ENCODE results near the gene HNRNPF. TPM values are rescaled to one million over a fixed set of nuclear protein-coding genes. Genes with fewer than 3 reads are reported as not detected.
"Not testable (repeated sequence)": the region's sequence is repeated elsewhere in the genome, so short reads cannot be mapped to it uniquely, and the experiment has no call there.

Gene HNRNPF
- total RNA-seq, 6 donors from 2014 or later, result 80.7 to 225 (median 177) TPM

DNA sequence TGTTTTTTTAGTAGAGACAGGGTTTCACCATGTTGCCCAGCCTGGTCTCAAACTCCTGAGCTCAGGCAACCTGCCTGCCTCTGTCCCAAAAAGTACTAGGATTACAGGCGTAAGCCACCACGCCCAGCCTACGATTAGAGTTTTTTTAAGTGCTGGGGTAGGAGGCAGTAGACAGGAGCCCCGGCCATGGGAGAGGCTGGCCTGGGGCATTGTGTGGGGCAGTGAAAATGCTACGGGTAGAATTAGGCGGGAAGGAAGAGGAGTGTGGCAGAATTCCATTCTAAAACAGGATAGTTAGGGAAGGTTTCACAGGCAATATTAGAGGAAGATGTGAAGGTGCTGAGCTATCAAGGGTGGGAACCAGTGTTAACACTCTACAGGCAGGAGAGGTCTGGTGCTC is 68.9 kb downstream of the HNRNPF start:
- H3K4me1 ChIP-seq, result peaks cover 0 to 26% (median 8%) of the 10 kb centered on the region in 4 donors
- WGBS, 2 donors, result 81 to 84% methylated on average over 6 of the region's 6 CpGs
- no peaks in the 10 kb centered on the region for H3K9me3 ChIP-seq
- no peak overlapping the region for H3K4me3 ChIP-seq
- TF ChIP-seq POLR2AphosphoS5 (IDR thresholded peaks at IDR 0.05), result no peak
- TF ChIP-seq, protein P1, sequence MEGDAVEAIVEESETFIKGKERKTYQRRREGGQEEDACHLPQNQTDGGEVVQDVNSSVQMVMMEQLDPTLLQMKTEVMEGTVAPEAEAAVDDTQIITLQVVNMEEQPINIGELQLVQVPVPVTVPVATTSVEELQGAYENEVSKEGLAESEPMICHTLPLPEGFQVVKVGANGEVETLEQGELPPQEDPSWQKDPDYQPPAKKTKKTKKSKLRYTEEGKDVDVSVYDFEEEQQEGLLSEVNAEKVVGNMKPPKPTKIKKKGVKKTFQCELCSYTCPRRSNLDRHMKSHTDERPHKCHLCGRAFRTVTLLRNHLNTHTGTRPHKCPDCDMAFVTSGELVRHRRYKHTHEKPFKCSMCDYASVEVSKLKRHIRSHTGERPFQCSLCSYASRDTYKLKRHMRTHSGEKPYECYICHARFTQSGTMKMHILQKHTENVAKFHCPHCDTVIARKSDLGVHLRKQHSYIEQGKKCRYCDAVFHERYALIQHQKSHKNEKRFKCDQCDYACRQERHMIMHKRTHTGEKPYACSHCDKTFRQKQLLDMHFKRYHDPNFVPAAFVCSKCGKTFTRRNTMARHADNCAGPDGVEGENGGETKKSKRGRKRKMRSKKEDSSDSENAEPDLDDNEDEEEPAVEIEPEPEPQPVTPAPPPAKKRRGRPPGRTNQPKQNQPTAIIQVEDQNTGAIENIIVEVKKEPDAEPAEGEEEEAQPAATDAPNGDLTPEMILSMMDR (IDR thresholded peaks at IDR 0.05), result no peak
- TF ChIP-seq EP300 (IDR thresholded peaks at IDR 0.05), result no peak
- TF ChIP-seq POLR2A (IDR thresholded peaks at IDR 0.05), result no peak
- H3K36me3 ChIP-seq, result no peaks in the 10 kb centered on the region
- H3K27ac ChIP-seq, result peak overlapping the region in 3 of 4 donors; percentile 26 to 76 (median 27)
- no peak for ATAC-seq (ENCODE audit: low FRiP score in 2 of 2)
- no peaks in the 10 kb centered on the region for H3K27me3 ChIP-seq
- DNase-seq, result no peak

DNA sequence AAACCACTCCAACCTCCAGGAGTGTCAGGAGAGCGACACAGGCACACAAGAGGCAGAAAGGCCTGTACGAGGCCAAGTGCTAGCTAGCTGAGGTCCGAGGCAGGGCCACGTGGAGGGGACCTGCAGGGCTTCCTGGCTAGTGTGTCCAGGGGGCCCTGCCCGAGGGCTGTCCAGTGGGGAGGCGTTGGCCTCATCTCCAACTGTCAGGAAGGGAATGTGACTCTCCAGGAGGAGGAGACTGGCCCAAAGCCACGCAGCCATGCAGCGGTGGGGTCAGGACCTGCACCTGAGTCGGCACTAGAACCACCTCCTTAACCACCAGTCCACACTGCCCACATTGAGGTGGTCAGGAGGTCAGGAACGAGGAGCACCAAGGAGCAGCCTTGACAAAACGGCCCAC is 69.8 kb downstream of the HNRNPF start:
- Histone ChIP-seq H3K36me3 (no peaks in the 10 kb centered on the region), H3K27me3 (no peaks in the 10 kb centered on the region)

DNA sequence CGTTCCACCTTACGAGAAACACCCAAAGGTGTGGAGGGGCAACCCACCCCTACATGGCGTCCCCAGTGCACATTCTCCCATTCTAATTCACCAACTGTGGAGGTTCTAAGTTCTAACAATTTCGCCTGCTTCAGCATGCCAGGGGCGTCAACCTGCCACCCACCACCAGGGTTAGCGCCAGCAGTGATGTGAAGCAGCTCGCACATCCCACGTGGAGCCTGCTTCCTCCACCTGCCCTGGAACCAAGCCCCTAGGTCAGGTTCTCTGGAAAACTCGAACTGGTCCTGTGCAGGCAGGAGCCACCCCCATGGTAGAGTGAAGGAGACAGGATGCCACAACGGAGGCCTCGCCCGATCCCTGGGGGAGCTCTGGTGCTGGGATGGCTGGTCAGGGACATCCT is 70.9 kb downstream of the HNRNPF start:
- DNase-seq, result no peak
- H3K4me3 ChIP-seq, result no peak overlapping the region
- no peaks in the 10 kb centered on the region for H3K36me3 ChIP-seq
- TF ChIP-seq, protein P1 (IDR thresholded peaks at IDR 0.05), result peak in 1 of 6 experiments; percentile 12
- TF ChIP-seq POLR2AphosphoS5 (IDR thresholded peaks at IDR 0.05), result no peak
- H3K9me3 ChIP-seq, result no peaks in the 10 kb centered on the region
- no peak for ATAC-seq (ENCODE audit: low FRiP score in 2 of 2)
- no peaks in the 10 kb centered on the region for H3K27me3 ChIP-seq
- no peak overlapping the region for H3K27ac ChIP-seq
- 86 to 90% methylated on average over 12 of the region's 12 CpGs for WGBS, 2 donors
- H3K4me1 ChIP-seq, result peaks cover 0 to 26% (median 8%) of the 10 kb centered on the region in 4 donors

More for the DNA sequence above, 69.8 kb downstream of the HNRNPF start:
- Histone ChIP-seq H3K4me1 (peaks cover 0 to 26% (median 8%) of the 10 kb centered on the region in 4 donors), H3K27ac (no peak overlapping the region), H3K4me3 (no peak overlapping the region), H3K9me3 (no peaks in the 10 kb centered on the region)
- no peak for ATAC-seq (ENCODE audit: low FRiP score in 2 of 2)
- no peak for DNase-seq
- WGBS, 2 donors, result 58 to 61% methylated on average over 8 to 11 of the region's 11 CpGs
- TF ChIP-seq EP300 (IDR thresholded peaks at IDR 0.05), result no peak
- TF ChIP-seq, protein P1 (IDR thresholded peaks at IDR 0.05), result no peak
- no peak for TF ChIP-seq POLR2A (IDR thresholded peaks at IDR 0.05)
- no peak for TF ChIP-seq POLR2AphosphoS5 (IDR thresholded peaks at IDR 0.05)

DNA sequence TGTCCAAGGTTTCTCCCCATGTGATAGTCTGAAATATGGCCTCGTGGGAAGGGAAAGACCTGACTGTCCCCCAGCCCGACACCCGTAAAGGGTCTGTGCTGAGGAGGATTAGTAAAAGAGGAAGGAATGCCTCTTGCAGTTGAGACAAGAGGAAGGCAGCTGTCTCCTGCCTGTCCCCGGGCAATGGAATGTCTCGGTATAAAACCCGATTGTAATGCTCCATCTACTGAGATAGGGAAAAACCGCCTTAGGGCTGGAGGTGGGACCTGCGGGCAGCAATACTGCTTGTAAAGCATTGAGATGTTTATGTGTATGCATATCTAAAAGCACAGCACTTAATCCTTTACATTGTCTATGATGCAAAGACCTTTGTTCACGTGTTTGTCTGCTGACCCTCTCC is 71.5 kb downstream of the HNRNPF start:
- H3K36me3 ChIP-seq; DNase-seq; H3K27me3 ChIP-seq; H3K9me3 ChIP-seq; ATAC-seq (ENCODE audit: low FRiP score in 2 of 2); H3K4me3 ChIP-seq: not testable (repeated sequence)
- 36 to 44% methylated on average over 7 to 9 of the region's 9 CpGs for WGBS, 2 donors
- Histone ChIP-seq H3K27ac (peak overlapping the region in 1 of 4 donors; percentile 48), H3K4me1 (peaks cover 0 to 26% (median 8%) of the 10 kb centered on the region in 4 donors)

DNA sequence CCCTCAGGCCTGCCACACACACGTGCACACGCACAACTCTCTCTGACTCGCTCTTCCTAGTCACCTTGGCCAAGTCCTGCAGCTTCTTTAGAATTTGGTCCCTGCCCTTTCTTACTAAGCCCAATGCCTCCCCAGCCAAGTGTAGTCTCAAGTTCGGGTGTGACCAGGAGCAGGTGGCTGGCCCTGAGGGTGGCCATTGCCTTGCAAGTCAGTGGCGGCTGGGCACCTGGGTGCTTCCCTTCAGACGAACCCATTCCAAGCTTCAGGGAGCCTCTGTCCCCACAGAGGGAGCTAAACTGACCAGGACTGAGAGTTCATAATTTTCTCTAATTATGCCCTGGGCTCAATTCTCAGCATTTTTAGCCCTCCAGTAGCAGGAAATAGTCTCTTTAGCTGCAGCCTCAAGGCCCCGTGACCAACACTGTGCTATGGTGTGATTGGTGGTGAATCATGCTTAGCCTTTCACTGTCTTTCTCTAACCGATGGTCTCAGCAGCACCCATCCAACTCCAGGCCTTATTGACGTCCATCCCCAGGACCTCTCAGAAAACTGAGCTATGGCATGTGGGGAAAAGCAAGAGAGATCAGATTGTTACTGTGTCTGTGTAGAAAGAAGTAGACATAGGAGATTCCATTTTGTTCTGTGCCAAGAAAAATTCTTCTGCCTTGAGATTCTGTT is 72.2 kb downstream of the HNRNPF start:
- 77 to 80% methylated on average over 7 to 9 of the region's 9 CpGs for WGBS, 2 donors

More for the DNA sequence above, 72.2 kb downstream of the HNRNPF start:
- Histone ChIP-seq H3K27ac (peak overlapping the region; percentile 27 to 75 (median 58)), H3K4me1 (peaks cover 0 to 26% (median 10%) of the 10 kb centered on the region in 4 donors), H3K27me3 (no peaks in the 10 kb centered on the region), H3K9me3 (no peaks in the 10 kb centered on the region), H3K36me3 (no peaks in the 10 kb centered on the region), H3K4me3 (no peak overlapping the region)
- DNase-seq (no peak), ATAC-seq (ENCODE audit: low FRiP score in 2 of 2) (peak; percentile 9 to 68)
- TF ChIP-seq, protein P1 (IDR thresholded peaks at IDR 0.05), result no peak
- TF ChIP-seq EP300 (IDR thresholded peaks at IDR 0.05) (no peak), POLR2A (IDR thresholded peaks at IDR 0.05) (no peak), POLR2AphosphoS5 (IDR thresholded peaks at IDR 0.05) (no peak)
